HG02970 (cell line): Measurements from ENCODE around the gene USH2A.

Experiments used
- ATAC-seq: cut with Tn5 transposase; IDR thresholded peaks from one replicate; pipeline ENCODE4 v1.9.1; 2021; ENCODE audit warnings: mild to moderate bottlenecking, moderate library complexity, moderate number of reproducible peaks; ENCODE audit not compliant: unreplicated experiment, low FRiP score

The USH2A gene, protein sequence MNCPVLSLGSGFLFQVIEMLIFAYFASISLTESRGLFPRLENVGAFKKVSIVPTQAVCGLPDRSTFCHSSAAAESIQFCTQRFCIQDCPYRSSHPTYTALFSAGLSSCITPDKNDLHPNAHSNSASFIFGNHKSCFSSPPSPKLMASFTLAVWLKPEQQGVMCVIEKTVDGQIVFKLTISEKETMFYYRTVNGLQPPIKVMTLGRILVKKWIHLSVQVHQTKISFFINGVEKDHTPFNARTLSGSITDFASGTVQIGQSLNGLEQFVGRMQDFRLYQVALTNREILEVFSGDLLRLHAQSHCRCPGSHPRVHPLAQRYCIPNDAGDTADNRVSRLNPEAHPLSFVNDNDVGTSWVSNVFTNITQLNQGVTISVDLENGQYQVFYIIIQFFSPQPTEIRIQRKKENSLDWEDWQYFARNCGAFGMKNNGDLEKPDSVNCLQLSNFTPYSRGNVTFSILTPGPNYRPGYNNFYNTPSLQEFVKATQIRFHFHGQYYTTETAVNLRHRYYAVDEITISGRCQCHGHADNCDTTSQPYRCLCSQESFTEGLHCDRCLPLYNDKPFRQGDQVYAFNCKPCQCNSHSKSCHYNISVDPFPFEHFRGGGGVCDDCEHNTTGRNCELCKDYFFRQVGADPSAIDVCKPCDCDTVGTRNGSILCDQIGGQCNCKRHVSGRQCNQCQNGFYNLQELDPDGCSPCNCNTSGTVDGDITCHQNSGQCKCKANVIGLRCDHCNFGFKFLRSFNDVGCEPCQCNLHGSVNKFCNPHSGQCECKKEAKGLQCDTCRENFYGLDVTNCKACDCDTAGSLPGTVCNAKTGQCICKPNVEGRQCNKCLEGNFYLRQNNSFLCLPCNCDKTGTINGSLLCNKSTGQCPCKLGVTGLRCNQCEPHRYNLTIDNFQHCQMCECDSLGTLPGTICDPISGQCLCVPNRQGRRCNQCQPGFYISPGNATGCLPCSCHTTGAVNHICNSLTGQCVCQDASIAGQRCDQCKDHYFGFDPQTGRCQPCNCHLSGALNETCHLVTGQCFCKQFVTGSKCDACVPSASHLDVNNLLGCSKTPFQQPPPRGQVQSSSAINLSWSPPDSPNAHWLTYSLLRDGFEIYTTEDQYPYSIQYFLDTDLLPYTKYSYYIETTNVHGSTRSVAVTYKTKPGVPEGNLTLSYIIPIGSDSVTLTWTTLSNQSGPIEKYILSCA (N-terminal part only)

DNA sequence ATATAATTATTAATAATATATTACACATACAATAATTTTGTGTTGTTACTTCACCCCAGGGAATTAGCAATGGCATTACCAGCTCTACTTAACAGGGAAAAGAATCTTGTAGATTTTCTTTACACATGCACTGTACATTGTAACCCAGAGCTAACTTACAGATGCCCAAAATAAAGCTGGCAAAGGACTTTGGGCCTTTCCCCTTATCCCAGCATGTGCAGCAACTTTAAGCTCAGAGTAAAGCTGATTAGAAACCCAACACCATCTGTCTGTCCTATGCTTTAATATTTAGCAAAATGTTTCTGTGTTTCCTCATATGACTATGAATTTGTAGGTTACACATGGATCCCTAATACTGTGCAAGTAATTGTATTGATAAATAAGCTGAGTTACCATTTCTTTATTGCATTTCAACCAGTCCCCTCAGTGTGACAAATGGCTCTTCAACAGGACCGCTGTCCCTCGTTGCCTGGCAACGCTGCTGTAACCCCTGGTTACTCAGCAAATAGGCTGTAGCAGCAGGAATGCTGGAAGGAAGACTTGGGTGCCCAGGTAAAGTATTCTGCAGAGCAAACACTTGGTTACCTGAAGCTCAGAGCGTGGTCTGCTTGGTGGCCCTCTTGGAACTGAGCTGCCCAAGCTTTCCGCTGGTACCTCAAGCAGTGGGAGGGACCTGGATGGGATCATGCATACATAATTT is at the start of gene USH2A:
Gene USH2A (minus strand): TSS at position 628 of the 700 bp plus-strand sequence. CDS start 1,112 bp downstream, outside the sequence.
- ATAC-seq = no peak

DNA sequence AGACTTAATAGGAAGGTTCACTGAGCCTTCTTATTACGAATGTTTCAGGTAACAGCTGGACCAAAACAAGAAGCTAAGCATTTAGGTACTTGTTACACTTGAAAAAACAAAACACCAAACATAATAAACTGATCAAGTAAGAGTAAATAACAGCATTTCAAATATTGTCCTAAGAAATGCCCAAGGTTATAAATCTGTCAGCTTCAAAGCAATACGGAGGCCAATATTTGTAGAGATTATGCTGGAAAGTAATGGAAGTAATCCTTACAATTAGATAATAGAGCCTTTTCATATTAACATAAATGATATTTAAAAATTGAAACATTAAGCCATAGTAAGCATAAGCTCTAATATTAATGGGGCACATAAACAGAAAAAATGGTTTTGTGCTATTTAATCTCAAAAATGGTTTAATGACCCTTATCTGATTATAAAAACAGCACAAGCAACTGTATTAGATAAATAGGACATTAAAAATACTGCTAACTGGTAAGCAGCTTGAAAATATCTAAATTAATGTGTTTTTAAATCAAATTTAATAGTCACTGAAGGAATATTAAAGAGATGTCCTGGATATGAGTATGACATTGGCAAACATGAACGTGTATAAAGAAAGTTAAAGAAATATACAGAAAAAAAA is 43.0 kb upstream of the USH2A start:
- ATAC-seq = no peak

DNA sequence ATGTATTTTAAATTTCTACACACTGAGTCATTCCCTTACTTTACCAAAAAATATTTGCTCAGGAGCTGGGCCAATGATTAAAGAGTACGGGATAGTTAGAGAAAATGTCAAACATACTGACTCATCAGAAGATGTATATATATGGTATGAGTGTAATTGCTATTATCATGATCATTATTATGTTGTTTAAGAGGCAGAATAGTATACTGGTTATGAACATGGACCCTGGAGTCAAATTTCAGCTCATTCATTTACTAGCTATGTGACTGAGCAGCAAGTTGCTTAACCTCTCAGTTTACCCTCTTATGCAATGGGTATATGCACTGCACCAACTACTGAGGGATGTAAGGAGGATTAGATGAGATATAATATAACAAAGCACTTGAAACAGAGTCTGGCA is 41.2 kb upstream of the USH2A start:
- ATAC-seq = no peak

DNA sequence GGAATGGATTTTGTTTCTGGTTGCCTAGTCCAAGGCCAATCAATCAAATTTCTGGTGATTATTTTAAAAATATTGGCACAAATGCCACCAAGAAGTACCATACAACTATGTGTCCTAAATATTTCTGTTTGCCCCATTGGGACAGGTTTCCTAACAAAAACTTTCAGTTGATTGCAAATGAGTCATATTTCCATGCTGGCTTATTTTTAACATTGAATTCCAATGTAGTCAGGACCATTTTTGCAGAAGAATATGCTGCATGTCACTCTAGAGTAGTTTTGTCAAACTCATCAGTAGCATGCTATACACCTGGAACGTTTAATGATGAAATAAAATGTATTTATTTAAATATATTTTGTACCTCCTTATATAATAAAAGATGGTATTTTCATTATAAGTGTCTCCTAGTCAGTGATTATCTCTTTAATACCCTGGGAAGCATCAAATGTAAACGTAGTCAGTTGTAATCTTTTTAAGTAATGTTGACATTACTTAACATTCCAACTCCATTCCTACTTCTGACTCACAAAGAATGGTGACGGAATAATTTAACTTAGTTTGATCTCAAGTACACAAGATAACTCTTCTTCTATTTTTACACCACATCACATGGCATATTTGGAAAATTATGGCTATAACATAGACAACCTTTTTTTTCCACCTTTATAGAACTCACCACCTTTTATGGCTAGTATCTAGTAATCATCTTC is 39.0 kb upstream of the USH2A start:
- ATAC-seq = no peak

DNA sequence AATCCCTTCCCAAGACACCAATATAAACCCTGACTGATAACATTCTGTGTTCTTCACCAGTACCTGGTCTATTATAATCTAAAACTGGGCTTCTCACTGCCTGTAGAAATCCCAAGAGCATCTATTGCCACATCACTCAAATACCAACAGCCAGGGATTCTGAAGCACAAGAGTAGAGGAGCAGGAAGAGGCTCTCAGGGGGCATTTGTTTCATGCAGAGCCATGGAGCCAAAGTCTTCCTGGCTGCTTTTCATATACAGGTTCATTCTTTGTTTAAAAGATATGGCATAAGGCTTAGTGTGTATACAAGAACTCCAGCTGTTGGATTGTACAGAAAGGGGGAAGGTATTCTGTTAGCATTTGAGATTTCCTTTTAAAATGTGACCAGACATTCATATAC is 38.2 kb upstream of the USH2A start:
- no peak for ATAC-seq

DNA sequence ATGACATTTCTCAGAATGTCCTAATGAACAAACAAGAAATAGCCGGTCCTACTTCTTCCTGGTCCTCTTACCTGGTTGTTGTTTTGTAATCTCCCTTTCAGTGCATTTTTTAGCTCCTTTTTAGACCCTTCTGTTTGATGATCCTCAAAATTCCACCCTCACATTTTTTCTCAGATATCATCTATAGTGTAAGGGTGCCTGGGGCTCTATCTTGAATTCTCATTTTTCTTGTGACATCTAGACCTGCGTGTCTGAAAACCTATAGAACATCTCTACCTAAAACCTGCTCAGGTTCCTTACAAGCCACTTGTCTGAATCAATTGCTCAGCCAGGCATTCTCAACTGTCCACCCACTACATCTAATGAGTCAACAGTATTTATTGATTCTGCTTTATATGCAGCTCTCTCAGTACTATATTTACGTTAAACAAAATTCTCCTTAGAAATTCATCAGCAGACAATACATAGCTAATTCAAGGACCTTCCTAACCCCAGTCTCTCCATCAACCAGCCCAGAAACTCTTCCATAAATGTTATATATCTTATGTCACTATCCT is 36.5 kb upstream of the USH2A start:
- no peak for ATAC-seq

DNA sequence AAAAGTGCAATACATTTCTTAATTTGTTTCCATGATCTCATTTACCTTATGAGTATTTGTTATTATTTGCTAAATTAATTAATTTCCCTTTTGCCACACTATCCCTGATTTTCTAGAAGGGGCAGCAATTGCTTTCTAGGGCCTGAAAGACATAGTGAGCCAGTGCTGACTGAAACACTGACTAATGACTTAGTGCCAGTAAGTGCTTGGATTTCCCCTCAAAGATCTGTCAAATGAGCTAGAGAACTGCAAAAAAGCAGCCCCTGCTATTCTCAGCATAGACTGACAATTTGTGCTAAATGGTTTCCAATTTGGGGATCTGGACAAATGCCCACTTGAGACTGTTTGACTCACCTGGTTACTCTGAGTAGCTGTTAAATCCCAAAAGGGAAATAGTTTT is 35.6 kb upstream of the USH2A start:
- ATAC-seq = no peak

DNA sequence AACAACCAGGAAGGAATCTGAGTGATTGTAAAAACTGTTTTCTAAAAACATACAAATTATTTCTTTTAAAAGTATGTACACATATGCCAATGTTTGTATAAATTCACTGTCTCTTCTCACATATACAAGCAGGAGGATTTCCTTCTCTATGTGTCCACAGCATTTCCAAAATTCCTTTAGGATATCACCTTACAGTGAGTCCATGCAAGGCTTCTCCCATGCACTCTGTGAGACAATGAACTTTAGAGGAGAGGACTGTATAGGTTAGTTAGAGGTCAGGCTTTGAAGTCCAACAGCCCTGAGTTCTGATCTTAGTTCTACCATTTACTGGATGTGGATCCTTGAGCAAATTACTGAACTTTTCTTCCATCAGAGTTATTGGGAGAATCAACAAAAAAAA is 34.1 kb upstream of the USH2A start:
- no peak for ATAC-seq

DNA sequence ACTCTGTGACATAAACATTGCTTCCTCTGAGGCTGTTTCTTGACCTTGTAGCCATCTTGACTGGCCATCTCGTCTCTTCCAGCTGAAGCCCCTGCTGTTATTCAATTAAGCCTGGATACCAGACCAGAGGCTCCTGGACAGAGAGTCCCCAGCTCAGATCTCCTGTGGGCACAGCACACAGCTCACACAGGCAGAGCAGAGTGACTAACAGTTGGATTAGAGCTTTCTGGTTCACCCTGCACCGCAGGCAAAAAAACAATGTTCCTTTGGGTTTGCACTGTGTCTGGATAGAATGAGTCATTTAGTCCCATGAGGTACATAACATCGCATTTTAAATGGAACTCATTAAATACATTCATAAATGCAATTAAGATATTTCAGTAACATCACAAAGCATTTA is 33.4 kb upstream of the USH2A start:
- no peak for ATAC-seq

DNA sequence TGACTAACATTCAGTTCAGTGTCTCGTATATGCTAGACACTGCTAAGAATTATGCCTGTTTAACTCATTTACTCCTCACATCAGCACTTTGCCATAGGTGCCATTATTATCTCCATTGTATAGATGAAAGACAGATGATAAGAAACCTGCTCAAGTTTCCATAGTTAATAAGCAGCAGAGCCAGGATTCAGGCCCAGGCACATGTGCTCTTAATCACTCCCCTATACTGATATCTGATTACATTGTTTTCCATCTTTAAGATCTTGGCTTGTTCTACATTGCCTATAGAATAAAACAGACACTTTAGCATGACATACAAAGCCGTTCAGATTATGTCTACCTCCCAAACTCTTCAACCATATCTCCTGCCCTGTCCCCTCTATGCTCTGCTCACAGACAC is 30.5 kb upstream of the USH2A start:
- no peak for ATAC-seq

DNA sequence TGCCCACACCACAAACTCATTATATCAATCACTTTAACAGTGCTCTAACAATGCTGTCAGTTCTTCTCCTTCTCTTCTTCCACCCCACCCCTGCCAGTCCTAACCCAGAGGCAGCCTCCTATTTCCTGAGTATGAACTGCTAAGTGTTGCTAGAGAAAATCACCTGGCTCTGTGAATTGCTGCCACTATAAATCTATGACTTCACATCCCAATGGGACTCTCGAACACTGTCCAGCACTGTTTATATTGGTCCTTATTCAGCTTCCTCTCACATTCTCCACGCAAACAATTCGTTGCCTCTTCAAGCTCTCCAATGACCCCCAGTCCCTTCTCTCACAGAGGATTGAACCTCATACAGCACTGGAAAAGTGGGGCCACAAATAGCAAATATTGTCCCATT is 27.0 kb upstream of the USH2A start:
- no peak for ATAC-seq

DNA sequence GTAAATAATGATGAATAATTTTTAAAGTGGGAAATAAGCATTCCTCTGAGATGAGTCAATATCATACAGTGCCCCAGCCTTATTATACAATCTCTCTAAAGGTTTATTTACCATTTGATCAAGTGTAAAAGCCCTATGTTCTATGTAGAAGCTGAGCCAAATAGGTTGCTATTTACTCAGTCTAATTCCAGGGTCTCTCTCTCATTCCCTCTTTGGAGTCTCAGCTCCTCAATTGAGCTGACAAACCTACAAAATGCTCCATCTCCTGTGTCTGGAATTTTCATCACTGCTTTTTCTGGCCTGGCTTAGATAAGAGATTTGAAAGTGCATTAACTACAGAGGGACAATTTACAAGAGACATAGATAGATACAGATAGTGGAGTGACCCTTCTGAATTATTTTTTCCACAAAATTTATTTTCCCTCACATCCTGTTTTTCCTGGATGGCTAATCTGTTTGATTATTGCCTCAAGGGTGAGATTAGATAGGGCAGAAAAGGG is 24.8 kb upstream of the USH2A start:
- ATAC-seq = no peak

DNA sequence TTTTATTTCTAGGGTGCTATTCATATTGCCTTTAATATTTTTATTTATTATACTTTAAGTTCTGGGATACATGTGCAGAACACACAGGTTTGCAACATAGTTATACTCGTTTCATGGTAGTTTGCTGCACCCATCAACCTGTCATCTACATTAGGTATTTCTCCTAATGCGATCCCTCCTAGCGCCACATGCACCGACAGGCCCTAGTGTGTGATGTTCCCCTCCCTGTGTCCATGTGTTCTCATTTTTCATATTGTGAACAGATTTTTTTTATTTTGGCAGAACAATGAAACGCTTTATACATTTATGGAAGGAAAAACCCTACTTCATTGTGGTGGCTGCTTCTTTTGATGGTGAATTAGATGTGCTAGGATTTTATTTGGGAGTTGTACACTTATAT is 14.4 kb upstream of the USH2A start:
- ATAC-seq = no peak

DNA sequence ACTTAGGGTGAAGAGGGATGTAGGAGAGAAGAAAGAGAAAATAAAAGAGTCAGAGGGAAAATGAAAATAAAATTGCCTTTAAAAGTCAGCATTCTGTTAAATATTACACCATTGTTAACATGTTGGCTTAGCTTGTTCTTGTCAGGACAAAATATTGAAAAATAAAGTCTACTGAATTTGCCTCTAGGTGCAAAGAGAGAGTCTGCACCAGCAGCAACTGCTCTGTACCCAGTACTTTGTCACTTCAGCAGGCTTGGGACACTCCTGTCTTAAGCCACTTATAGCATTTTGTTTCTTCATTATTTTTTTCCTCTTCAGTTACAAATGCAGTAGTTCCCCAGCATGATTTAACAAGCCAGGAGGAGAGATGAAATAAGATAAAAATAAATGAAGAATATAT is 11.0 kb upstream of the USH2A start:
- ATAC-seq = no peak

DNA sequence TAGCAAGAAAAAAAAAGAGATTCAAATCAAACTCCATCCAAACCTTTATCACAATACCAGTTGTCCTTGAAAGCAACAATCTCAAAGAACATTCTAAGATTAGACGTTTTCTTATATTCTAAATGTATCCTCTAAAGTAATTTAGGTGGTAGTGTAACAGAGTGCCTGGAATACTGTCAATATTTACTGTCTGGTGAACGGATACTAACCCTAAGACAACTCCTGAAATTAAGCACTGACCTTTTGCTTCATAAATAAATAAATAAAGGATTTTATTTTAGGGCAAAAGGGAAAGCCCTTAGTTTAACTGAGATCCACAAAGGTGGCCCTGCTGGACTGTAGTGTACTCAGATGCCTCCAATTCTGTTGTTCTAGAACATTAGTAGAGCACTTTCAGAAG is 9.9 kb upstream of the USH2A start:
- no peak for ATAC-seq

DNA sequence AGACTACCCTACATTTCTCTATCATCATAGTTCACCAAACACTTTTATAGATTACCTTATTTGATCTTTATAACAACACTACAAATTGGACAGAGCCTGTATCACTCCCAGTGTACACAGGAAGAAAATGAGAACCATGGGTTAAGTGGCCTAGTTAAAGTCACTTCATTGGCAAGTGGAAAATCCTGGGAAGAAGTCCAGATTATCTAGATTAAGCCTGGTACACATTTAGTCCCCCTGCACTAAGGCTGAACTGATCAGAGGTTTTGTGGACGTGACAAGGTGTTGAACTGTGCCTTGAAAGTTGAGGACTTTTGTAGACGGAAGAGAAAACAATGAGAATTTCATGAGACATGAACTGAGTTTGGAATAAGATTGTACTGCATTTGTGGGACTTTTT is 7.5 kb upstream of the USH2A start:
- ATAC-seq = no peak

DNA sequence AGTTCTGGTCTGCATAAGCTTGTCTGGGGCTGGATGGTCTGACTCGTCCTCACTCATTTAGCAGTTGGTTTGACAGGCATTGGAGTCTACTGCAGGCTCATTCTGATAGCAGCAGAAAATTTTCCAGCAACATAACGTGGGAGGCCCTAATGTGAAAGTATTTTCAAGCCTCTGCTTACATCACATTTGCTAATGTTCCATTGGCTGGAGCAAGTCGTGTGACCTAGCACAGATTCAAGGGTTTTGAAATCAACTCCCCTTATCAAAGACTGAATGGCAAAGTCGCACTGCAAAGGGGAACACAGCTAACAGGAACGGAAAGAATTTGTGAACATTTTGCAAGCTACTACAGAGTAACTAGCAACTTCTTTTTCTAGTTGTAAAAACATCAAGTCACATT is 2.3 kb upstream of the USH2A start:
- no peak for ATAC-seq

DNA sequence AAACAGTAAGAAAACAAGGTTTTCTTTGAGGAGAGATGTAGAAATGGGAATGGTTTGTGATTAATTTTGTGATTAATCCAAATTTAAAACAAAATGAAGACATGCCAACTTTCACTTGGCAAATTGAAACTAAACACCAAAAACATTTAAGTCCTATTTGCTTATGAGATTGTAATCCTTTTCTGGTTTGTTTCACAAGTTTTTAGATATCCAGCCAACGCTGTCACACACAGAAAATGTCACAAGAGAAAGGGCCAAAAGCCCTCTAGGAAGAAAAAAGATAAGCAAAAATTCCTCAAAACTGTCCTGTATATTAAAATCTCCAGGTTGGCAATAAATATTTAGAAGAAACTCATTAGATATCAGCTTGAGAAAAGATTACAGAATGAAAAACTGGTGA is 2.5 kb downstream of the USH2A start:
- ATAC-seq = no peak

DNA sequence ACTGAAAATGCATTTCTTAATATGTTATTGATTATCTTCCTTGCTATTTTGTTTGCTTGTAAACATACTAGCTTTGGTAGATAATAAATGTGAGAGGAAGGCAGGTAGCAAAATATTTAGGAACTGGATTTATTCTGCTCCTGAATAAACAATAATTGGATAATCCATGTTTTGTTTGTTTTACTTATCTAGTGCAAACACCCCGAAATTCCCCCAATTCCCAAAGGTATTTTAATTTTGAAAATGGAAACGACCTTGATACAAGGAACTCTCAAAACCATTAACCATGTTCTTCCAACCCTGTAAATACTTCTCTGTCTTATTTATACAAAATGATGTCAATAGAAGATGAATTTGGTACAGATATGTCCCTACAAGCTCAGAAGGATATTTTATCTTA is 3.0 kb downstream of the USH2A start:
- ATAC-seq = no peak
